ENCODE measurements around the gene METTL5. TPM values are rescaled to one million over a fixed set of nuclear protein-coding genes. Genes with fewer than 3 reads are reported as not detected.

The METTL5 gene
- total and polyA plus RNA-seq, 9 of the 15 experiments (the other 6 are each of a cell fraction or from before 2014, with no cell fraction given): 149 to 471 (median 224) TPM

DNA sequence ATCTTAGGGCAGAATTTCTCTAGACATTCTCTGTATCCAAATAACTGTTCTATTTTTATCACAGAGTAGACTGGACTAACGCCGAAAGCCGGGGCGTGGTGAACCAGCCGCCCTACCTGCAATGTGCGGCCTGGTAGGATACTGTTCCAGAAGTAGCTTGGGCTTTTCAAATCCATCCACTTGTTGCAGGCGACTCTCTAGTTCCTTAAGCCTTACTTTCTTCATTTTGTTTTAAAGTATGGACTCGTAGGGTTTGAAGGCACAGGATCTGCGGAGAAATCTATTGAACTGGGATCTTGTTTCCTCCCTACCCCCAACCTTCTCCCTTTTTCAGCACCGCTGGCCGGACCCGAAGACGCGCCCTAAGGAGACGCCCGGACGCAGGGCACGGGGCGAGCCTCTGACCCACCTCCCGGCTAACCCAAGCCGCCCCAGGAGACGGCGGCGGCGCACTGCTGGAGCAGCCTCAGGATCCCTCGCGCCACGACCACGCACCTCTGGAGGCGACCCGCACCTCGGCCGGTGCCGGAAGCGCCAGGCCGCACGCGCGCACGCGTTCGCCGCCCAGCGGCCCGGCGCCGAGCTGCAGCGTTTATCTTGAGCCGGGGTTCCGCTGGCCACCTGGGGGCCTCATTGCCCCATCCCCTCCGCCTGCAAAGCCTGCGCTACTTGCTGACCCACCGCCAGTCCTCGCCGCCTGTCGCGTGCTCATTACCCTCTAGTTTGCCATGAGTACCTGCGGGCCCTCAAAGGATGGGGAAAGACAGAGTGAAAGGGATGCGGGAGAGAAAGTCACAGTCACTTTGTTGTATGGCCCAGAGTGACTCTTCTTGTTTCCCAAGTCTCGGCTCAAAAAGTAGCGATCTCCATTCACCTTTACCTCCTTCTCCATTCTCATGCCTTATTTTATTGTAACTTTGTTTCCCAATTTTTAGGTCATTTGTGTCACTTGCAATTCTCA lies at the start of gene METTL5 (continued):
- no peak for TF ChIP-seq LARP7 (IDR thresholded peaks at IDR 0.05)
- TF ChIP-seq HNRNPLL (IDR thresholded peaks at IDR 0.05; ENCODE audit: low read depth, low read length, poor library complexity, severe bottlenecking): peak; percentile 72
- TF ChIP-seq, protein P1, sequence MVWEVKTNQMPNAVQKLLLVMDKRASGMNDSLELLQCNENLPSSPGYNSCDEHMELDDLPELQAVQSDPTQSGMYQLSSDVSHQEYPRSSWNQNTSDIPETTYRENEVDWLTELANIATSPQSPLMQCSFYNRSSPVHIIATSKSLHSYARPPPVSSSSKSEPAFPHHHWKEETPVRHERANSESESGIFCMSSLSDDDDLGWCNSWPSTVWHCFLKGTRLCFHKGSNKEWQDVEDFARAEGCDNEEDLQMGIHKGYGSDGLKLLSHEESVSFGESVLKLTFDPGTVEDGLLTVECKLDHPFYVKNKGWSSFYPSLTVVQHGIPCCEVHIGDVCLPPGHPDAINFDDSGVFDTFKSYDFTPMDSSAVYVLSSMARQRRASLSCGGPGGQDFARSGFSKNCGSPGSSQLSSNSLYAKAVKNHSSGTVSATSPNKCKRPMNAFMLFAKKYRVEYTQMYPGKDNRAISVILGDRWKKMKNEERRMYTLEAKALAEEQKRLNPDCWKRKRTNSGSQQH (CRISPR knock-in tag; IDR thresholded peaks at IDR 0.05): 0 out of 2 replicates have a peak, but pooled peaks have one; percentile 29
- no peak for TF ChIP-seq TCFL5 (CRISPR knock-in tag; conservative IDR thresholded peaks at IDR 0.05)
- TF ChIP-seq ZNF79 (CRISPR knock-in tag; IDR thresholded peaks at IDR 0.05; ENCODE audit: low read depth): no peak
- TF ChIP-seq, protein P2, sequence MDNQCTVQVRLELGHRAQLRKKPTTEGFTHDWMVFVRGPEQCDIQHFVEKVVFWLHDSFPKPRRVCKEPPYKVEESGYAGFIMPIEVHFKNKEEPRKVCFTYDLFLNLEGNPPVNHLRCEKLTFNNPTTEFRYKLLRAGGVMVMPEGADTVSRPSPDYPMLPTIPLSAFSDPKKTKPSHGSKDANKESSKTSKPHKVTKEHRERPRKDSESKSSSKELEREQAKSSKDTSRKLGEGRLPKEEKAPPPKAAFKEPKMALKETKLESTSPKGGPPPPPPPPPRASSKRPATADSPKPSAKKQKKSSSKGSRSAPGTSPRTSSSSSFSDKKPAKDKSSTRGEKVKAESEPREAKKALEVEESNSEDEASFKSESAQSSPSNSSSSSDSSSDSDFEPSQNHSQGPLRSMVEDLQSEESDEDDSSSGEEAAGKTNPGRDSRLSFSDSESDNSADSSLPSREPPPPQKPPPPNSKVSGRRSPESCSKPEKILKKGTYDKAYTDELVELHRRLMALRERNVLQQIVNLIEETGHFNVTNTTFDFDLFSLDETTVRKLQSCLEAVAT (IDR thresholded peaks at IDR 0.05): peak; percentile 17 to 75; a peak in 2 of 4 replicates
- no peak for TF ChIP-seq ZNF436 (CRISPR knock-in tag; IDR thresholded peaks at IDR 0.05)
- 0 out of 2 replicates have a peak, but pooled peaks have one; percentile 12 for TF ChIP-seq ZNF121 (CRISPR knock-in tag; conservative IDR thresholded peaks at IDR 0.05)
- TF ChIP-seq, protein P3, sequence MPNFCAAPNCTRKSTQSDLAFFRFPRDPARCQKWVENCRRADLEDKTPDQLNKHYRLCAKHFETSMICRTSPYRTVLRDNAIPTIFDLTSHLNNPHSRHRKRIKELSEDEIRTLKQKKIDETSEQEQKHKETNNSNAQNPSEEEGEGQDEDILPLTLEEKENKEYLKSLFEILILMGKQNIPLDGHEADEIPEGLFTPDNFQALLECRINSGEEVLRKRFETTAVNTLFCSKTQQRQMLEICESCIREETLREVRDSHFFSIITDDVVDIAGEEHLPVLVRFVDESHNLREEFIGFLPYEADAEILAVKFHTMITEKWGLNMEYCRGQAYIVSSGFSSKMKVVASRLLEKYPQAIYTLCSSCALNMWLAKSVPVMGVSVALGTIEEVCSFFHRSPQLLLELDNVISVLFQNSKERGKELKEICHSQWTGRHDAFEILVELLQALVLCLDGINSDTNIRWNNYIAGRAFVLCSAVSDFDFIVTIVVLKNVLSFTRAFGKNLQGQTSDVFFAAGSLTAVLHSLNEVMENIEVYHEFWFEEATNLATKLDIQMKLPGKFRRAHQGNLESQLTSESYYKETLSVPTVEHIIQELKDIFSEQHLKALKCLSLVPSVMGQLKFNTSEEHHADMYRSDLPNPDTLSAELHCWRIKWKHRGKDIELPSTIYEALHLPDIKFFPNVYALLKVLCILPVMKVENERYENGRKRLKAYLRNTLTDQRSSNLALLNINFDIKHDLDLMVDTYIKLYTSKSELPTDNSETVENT (CRISPR knock-in tag; IDR thresholded peaks at IDR 0.05): peak; percentile 96
- TF ChIP-seq, protein P4, sequence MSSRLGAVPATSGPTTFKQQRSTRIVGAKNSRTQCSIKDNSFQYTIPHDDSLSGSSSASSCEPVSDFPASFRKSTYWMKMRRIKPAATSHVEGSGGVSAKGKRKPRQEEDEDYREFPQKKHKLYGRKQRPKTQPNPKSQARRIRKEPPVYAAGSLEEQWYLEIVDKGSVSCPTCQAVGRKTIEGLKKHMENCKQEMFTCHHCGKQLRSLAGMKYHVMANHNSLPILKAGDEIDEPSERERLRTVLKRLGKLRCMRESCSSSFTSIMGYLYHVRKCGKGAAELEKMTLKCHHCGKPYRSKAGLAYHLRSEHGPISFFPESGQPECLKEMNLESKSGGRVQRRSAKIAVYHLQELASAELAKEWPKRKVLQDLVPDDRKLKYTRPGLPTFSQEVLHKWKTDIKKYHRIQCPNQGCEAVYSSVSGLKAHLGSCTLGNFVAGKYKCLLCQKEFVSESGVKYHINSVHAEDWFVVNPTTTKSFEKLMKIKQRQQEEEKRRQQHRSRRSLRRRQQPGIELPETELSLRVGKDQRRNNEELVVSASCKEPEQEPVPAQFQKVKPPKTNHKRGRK (tag; IDR thresholded peaks at IDR 0.05): no peak
- TF ChIP-seq, protein P5, sequence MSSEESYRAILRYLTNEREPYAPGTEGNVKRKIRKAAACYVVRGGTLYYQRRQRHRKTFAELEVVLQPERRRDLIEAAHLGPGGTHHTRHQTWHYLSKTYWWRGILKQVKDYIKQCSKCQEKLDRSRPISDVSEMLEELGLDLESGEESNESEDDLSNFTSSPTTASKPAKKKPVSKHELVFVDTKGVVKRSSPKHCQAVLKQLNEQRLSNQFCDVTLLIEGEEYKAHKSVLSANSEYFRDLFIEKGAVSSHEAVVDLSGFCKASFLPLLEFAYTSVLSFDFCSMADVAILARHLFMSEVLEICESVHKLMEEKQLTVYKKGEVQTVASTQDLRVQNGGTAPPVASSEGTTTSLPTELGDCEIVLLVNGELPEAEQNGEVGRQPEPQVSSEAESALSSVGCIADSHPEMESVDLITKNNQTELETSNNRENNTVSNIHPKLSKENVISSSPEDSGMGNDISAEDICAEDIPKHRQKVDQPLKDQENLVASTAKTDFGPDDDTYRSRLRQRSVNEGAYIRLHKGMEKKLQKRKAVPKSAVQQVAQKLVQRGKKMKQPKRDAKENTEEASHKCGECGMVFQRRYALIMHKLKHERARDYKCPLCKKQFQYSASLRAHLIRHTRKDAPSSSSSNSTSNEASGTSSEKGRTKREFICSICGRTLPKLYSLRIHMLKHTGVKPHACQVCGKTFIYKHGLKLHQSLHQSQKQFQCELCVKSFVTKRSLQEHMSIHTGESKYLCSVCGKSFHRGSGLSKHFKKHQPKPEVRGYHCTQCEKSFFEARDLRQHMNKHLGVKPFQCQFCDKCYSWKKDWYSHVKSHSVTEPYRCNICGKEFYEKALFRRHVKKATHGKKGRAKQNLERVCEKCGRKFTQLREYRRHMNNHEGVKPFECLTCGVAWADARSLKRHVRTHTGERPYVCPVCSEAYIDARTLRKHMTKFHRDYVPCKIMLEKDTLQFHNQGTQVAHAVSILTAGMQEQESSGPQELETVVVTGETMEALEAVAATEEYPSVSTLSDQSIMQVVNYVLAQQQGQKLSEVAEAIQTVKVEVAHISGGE (CRISPR knock-in tag; IDR thresholded peaks at IDR 0.05): no peak
- TF ChIP-seq CHD2 (IDR thresholded peaks at IDR 0.05; ENCODE audit: low read depth, low read length): 0 out of 2 replicates have a peak, but pooled peaks have one; percentile 32
- TF ChIP-seq ILK (tag; IDR thresholded peaks at IDR 0.05; ENCODE audit: borderline replicate concordance, low read depth): no peak
- TF ChIP-seq RAD51 (IDR thresholded peaks at IDR 0.05; ENCODE audit: borderline replicate concordance, low read depth): no peak

Data from K562 (cell line).